NCI-H2081 (cell line): ENCODE results near the gene IGDCC3.
"Not testable (repeated sequence)": the region's sequence is repeated elsewhere in the genome, so short reads cannot be mapped to it uniquely, and the experiment has no call there.

Source experiments
- DNase-seq, 2 experiments: peaks; one replicate each; lab custom pipeline; 2025; lab: John Stamatoyannopoulos, UW

The IGDCC3 gene

GRCh38 chr15:65370885-65371284, 6.9 kb downstream of the IGDCC3 start:
- DNase-seq: no peak

DNA sequence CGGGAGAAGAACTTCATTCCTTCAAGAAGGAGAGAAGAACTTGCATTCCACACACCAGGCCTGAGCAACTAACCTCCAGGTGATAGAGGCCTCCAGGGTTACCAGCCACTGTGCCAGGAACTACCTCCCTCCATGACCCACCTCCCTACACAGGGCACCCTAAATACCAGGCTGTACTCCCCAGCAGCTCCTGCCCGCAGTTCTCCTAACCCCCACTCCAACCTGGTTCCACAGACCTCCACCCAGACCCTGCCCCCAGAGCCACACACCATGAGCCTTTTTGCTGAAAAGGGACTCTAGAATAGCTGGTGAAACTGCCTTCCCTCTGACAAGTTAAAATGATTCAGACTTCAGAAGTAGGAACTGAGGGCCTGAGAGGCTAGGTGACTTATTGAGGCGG, 8.2 kb downstream of the IGDCC3 start:
- no peak for DNase-seq

GRCh38 chr15:65369212-65369547, 8.6 kb downstream of the IGDCC3 start:
- no peak for DNase-seq

- DNase-seq: no peak
Observed at GRCh38 chr15:65368302-65369211, 9.2 kb downstream of the IGDCC3 start.

- DNase-seq: no peak
Observed at GRCh38 chr15:65366122-65366892, 11.5 kb downstream of the IGDCC3 start.

GRCh38 chr15:65365229-65365628, 12.6 kb downstream of the IGDCC3 start:
- no peak for DNase-seq

- no peak for DNase-seq
Observed at GRCh38 chr15:65363766-65364165, 14.0 kb downstream of the IGDCC3 start.

GRCh38 chr15:65363306-65363705, 14.5 kb downstream of the IGDCC3 start:
- no peak for DNase-seq

DNA sequence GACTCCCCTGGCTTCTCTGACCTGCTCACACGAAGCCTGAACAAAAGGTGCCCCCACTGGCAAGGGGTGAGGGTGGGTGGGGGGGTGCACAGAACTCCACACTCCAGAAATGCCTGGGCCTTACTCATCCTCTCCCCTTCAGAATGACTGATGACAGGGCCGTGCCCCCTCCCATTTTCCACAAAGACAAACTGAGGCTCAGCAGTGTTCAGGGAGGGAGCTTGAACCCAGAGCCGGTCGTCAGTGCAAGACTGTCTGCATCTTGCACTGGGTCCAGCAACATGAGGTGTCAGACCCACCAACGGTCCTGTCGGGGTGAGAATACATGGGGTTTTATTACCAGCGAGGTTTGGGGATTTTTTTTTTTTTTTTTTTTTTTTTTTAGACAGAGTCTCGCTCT, 15.3 kb downstream of the IGDCC3 start:
- no peak for DNase-seq

DNA sequence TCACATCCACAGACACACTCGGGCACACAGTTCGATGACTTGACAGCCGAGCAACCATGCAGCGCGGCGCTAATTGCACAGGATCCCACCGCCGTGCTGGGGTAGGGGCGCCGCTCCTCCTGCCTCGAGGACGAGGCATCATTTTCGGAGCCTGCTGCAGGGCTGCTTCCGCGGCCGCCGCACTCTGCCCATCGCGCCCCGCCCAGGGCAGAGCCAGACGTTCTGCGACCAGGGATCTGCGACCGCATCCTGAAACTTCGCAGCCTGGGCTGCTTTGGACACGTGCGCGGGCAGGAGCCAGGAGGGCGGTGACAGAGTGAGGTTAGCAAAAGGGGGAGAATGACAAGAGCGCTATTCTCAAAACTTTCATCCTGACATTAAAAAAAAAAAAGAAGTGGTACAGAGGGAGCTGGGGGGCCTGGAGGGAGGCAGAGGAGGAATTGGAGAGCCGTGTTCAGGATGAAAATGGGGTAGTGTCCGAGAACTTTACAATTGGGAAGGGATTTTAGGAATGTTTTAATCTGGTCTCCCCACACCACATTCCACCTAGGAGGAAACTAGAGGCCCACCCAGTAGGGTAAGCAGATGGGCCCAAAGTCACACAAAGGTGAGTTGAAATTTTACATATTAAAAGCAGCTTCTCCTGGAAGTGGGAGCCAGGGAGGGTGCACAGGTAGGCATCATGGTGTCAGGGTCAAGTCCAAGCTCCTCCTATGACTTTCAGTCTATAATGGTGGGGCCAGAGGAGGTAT, 15.9 kb downstream of the IGDCC3 start:
- DNase-seq: no peak

DNA sequence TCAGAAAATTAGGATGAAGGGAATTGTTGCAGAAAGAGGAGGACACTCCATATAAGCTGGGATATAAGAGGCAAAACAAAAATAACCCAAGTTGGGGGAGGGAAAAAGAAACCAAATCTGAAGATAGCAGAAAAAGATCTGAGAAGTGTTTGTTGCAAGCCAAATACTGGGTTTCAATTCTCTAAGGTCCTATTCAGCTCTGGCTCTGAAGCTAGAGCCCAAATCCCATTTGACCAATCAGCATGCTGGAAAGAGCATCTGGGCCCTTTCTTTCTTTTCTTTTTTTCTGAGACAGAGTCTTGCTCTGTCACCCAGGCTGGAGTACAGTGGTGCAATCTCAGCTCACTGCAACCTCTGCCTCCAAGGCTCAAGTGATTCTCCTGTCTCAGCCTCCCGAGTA, 17.3 kb downstream of the IGDCC3 start:
- no peak for DNase-seq

- no peak for DNase-seq
Observed at GRCh38 chr15:65355988-65356353, 21.8 kb downstream of the IGDCC3 start.

DNA sequence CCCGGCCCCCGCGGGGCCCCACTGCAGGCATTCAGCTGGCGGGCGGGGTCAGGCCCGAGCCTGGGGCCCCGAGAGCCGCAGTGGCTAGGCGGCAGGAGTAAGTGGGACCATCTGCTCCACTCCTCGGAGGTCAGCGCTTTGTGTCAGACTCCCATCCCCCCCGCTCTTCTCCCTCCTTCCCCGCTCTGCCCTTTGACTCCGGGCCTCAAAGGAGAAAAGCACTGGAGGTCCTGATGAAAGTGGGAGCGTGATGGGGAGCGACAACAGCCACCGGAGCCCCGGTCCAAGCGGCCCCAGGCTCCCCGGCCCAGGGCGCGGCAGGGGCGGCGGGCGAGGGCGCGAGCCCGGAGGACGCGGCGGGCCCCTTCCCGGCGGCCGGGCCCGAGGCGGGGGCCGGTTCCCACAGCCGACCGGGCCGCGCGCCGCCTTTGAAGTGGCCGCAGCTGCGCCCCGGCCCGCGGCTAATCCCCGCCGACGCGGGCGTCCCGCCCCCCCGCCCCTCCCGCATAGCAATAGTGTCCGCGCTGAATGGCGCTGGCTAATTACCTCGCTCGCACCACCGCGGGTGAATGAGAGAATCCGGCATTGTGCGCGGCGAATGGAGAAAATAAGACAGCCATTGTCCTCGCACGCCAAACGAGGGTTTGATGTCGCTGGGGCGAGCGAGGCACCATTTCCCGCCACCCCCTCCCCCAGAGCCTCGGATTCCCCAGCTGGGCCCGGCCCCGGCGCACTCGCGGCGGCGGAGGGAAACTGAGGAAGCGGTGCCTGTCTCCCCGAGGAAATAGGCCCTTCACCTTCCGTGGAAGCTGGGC, 22.4 kb downstream of the IGDCC3 start:
- no peak for DNase-seq

DNA sequence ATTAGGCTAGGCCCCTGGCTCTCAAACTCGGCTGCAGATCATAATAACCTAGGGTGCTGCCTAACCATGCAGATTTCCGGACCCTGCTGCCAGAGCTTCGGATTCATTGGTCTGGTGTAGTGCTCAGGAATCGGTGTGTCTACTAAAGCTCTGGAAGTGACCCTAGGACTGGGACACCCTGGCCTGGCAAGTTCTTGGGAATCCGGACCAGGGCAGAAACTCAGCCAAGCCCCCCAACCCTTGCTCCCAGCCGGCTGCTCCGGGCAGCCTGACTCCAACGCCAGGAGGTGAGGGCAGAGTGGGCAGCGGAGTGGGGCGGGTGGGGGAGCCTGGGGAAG, 23.0 kb downstream of the IGDCC3 start:
- DNase-seq: no peak

- DNase-seq: not testable (repeated sequence)
Observed at GRCh38 chr15:65351972-65352371, 25.8 kb downstream of the IGDCC3 start.

GRCh38 chr15:65349338-65349737, 28.5 kb downstream of the IGDCC3 start:
- no peak for DNase-seq

GRCh38 chr15:65347756-65348155, 30.0 kb downstream of the IGDCC3 start:
- DNase-seq: not testable (repeated sequence)

DNA sequence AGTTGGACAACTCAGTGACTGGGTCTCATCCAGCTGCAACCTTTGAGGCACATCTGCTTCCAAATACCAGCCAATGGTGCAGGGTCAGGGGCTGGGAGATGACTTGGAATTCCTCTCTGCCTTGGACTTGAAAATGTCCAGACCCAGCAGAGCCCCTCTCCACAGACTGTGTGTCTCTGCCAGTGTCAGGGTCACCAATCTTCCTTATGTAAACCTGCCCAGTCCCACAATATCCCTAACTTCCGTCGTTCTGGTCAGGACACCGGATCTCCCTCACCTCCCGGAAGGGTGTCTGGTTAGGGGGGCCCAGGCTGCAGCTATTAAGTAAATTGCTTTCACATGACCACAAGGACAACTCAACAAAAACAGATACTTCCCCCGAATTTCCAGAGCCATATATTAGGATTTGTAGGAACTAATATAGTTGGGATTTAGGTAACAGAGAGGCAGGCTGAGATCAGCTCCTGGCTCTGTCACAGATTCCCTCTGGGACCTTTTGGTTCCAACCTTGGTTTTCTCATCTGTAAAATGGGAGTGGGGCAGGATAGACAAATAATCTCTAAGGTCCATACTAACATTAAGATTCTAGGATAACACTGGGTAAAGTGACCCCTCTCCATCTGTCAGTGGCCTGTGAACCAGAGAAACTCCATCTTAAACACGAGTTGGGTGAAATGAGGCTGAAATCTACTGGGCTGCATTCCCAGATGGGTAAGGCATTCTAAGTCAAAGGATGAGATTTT, 30.8 kb downstream of the IGDCC3 start:
- no peak for DNase-seq

DNA sequence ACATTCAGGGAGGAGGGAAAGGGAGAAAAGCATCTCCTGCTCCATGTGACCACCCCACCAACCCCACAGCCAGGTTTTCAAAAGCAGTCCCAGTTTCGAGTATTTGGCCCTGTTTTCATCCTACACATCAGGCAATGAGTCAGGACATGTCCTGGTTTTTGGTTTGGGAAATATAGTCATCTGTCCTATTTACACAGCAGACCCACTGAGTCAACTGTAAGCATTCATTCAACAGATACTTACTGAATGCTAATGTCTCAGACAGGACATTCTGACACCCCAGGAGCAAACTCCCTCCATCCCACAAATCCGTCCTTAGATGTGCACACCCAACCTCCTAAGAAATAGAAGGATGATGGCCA, 32.9 kb downstream of the IGDCC3 start:
- DNase-seq: no peak

DNA sequence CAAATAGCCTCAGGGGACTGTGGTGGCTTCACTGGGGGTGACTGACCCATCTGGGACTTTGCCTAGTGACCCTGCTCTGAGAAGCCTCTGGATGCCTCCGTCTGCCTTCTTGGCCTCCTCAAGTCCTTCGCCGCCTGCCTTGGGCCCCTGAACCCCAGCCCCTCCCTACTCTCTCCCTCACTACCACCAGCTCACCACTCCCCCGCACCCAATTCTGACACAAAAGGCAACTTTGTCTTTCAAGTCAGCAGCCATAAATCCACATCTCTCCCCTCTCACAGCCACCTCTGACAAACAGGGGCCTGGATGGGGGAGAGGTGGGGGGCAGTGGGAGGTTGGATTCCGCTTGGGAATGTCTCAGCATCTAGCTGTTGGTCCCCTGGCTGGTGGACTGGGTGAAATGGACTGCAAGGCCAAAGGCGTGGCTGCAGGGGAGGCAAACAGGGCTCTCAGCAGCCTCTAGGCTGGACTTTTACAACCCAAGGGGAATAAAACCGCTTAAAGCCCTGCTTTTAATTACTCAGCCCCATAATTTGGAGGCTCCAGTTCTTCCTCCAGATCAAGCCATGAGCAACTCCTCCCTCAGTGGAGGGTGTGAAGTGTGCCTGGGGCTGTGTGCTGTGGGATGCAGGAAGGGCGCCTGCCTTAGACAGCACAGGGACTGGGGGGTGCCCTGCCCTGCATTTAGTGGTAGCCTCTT, 33.4 kb downstream of the IGDCC3 start:
- DNase-seq: no peak
